ENCODE results near the gene FCHO2.

GRCh38 chr5:72985719-72986118, 29.9 kb downstream of the FCHO2 start:
- TF ChIP-seq TAF1 (IDR thresholded peaks at IDR 0.05; ENCODE audit: low read depth) = no peak
- no peak for TF ChIP-seq REST (IDR thresholded peaks at IDR 0.05; ENCODE audit: low read depth)
- TF ChIP-seq YY1 (IDR thresholded peaks at IDR 0.05; ENCODE audit: low read depth) = no peak
- no peak for TF ChIP-seq CREB1 (IDR thresholded peaks at IDR 0.05; ENCODE audit: low read depth)
- TF ChIP-seq NFIC (IDR thresholded peaks at IDR 0.05) = no peak

Measured in Ishikawa (cell line).